ENCODE data around the gene SCFD2.
A peak's percentile ranks its signal among the peaks of the same experiment; 100 is the strongest.

SCFD2 gene

DNA sequence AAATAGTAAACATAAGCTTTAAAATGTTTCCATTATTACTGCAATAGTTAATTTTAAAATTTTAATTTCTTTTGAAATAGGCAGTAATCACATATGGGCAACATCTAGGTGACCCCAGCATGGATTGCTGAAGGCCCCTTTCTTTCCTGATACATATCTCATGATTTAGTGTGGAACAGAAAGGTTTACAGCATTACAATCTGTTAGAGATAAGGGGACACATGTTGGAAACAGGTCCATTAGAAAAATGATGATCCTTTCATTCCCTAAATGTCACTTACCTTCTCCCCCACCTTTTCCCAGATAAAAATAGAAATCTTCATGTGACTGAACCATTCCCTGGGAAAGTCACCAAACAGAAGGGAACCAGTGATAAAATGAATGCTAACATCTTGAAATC, 413.3 kb downstream of the SCFD2 start:
- no peak for DNase-seq (ENCODE audit: low spot score)

DNA sequence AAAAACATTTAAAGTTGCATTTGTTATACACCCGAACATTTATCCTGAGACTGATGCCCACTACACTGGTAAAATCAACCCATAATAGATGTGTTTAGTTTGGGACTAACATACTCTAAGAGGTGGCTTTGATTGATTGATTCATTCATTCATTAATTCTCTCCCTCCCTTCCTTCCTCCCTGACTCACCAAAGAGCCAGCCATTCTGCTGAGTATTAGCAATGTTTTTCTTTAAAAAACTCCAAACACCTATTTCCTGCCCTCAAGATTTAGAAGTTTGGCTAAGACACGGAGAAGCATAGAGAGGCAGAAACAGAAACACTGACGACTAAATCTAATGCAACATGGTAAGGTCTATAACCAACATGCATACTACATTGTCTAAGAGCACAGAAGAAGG, 414.8 kb downstream of the SCFD2 start:
- DNase-seq (ENCODE audit: low spot score), result no peak

DNA sequence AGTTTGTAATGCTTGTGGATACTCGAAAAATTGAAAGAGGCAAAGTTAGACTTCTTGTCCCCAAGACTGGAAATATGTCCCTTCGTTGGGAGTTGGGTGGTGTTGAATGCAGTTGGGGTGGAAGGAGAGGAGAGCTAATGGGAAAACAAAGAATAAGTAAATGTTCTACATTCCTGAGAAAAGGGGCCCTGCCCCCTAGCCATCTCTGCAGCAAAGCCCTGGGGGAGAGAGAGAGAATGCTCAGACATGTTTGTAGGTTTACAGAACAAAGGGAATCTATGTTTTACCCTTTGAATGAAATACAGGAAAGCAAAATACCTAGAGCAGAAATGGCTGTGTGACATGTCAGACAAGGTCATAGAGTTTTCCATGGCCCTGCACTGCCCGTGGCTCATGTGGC, 415.6 kb downstream of the SCFD2 start:
- DNase-seq (ENCODE audit: low spot score), result no peak

DNA sequence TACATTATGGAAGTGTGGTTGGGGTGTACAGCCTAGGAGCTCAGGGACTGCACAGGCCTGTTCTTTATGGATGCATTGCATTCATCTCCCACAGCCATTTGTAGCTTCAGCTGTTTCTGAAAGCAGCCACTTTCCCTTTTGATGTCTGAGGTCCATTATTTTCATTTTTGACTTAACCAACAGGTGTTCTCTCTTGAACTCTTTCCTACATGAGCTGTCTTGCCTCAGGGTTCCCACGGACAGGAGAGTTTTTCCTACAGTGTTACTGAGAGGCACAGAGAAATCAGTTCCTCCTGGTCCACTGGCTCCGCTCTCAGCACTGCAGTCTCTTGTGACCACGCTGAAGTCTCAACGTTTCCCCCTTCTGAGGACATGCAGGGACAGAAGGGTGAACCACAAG, 416.5 kb downstream of the SCFD2 start:
- DNase-seq (ENCODE audit: low spot score), result no peak

DNA sequence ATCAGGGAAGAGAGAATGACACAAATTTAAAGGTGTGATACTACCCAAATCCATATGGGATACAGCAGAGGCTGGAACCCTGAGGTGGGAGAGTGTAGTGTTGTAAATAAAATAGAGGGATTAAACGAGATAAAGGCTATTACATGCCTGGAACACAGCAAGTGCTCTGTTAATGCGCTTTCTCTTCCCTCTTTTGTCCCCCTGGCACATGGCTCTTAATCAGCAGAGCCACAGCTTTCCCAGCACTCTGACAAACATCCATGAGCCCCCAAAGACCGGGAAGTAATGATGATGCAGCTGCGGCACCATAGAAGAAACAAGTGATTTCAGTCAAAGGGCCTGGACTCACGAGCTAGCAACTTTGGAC, 417.8 kb downstream of the SCFD2 start:
- no peak for DNase-seq (ENCODE audit: low spot score)

DNA sequence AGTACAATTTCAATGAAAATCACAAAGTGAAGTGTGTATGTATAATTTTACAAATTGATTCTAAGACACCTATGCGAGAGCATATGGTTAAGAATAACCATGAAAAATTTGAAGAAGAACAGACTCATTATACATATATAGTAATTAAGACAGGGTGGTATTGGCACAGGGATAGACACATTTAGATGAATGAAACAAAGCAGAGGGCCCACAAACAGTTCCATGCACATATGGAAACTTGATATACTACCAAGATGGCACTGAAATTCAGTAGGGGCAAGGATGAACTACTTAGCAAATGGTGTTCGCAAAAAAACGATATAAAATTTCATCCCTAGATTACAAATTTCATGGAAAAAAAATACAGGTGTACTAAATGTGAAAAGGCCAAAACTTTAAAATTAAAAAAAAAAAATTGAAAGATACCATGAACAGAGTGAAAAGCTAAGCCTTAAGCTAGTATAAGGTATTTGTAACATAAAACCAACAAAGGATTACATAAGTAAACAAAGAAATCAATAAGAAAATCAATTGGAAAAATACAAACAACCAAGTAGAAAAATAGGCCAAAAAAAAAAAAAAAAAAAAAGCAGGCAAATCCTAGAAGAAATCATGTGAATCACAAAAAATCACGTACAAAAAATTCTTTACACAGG, 418.3 kb downstream of the SCFD2 start:
- no peak for DNase-seq (ENCODE audit: low spot score)

DNA sequence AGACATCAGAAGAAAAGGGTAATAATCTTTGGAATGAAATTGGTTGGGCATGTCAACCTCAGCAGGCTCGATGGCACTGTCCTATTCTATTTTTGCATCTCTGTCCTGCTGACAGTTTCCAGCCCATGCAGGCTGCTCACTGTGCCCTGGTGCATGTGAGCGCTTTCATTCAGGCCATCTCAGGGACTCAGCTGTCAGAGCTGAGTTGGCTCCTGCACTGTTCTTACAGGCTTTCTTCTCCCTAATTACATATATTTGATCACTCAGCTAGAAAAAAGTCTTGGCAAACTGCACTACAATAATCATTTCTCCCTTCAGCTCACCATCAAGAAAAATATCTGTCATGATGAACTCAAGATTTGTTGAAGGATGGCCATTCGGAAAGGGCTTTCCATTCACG, 419.0 kb downstream of the SCFD2 start:
- DNase-seq (ENCODE audit: low spot score), result no peak

DNA sequence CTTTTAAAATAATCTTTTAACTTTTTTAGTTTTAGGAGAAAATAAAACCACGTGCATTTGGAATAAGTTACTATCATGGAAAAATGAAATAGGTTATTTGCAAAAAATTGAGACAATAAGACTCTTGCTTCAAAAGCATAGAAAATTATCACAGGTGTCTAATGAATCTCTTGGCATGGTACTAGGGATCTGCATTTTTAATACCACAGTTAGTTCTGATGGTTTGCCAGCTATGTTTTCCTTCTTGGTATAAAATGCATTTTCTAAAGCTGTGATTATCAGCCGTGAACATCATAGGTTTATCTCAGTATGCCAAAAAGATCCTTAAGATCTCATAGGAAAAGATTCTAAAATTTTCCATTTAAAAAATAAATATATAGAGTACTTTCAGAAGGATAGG, 419.9 kb downstream of the SCFD2 start:
- DNase-seq (ENCODE audit: low spot score), result no peak

DNA sequence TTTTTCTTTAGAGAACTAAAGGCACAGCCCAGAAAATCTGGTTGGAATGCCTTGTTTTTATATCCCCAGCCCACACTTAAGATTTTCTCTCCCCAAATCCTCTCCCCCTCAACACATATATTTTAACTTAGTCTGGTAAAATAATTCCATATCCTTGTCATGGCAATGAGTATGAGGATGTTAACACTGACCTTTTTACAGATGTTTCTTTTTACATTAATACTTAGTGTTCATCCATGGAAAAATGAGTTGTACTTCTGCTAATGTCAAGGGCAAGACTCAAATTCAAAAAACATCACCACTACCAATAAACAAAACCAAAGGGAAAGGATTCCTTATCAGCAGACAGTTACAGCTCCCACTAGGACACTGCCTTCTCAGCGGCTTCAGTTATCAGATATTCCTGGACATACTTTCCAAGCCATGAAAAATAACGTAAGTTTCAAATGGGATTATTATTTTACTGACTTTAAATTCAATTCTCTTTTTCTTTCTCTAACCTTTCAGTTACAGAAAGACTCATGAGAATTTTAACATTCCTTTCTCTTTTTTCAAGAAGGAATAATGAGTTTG, 420.4 kb downstream of the SCFD2 start:
- no peak for DNase-seq (ENCODE audit: low spot score)

DNA sequence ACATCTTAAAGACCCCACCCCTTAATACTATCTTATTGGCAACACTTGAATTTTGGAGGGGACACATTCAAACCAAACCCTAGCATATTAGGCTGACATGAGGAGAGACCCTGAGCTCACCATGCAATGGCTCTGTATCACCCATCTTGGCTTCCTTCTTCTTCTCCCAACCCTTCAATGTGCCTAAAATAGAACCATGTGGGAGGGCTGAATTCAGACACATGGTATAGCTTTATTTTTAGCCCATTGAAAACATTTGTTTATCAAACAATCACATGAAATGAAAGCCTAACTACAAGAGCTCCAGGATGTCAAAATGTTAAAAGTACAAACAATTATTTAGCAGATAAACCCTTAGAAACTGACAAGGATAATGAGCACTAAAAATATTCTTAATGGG, 422.2 kb downstream of the SCFD2 start:
- no peak for DNase-seq (ENCODE audit: low spot score)

DNA sequence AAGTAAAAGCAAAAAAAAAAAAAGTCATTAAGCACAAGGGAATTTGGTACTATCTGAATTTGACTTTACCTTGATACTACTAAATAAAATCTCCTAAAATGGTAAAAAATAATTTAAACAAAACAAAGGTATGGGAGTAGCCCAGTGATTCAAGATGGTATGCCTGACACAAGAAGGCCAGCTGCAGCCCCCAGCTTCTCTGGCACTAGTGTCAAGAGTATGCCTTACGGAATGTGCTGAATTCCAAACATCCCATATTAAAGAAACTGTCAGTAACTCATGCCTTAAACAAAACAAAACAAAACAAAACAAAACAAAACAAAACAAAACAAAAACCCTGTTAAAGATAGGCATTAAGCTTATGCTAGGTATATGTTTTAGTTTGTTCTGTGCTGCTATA, 422.9 kb downstream of the SCFD2 start:
- DNase-seq (ENCODE audit: low spot score), result no peak

DNA sequence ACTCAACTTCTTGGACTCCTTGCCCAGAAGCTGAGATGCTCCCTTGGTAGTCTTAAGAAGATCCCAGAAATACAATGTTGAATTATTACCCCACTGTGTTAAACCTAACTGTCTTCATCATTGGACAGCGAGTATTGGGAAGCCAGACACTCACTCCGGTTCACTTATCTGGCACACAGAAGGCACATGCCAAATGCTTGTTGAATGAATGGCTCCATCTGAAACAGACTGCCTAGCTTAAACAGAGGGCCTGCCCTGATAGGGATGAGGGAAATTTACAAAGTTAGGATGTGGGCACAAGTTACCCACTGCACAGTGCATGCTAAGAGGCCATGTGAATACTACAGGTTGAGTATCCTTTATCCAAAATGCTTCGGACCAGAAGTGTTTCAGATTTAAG, 424.4 kb downstream of the SCFD2 start:
- DNase-seq (ENCODE audit: low spot score), result no peak

DNA sequence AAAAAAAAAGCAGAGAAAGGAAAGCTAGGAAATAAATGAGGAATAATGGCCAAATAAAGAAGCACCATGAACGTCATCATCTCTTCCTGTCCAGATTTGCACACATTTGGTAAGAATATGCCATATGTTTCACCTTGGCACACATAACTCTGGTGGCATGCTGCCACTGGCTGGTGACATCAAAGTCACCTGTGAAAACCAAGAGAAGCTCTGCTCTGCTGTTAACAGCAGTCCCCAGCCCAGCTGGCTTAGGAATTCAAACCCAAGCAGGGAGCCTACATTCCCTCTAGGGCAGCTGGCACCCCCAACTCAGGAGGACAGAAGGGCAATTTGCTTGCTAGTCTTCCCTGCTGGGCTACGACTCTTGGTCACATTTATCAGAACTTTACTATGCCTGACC, 426.1 kb downstream of the SCFD2 start:
- no peak for DNase-seq (ENCODE audit: low spot score)

DNA sequence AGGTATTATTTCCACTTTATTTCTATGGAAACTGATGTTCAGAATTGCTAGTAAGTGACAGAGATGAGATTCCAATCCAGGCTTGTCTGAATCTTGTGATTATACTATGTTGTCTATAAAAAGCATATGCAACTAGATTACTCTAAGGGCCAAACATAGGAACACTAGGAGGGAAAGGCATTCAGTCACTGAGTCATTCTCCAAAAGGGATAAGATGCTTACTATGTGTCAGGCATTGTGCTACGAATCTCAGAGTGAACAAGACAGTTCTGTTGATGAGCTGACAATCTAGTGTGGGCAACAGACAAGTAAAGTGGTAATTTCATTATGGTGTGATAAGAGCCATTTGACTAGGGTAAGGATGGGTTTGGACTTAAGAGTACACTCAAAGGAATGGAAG, 426.5 kb downstream of the SCFD2 start:
- DNase-seq (ENCODE audit: low spot score), result no peak

DNA sequence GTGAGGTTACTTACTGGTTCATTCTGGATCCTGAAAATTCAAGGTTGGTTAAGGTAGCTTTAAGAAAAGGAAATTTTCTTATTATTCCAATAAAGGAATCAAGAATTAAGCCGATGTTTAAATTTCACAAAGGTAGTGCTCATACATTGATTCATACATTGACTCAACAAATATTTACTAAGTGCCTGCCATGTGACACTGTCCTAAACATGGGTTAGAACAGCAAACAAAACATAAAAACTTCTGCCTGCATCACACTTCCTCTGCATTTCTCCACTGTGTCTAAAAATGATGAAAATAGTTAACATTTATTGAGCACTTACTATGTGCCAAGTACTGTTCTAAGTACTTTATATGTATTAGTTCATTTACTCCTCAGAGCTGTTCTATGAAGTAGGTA, 428.0 kb downstream of the SCFD2 start:
- no peak for DNase-seq (ENCODE audit: low spot score)

DNA sequence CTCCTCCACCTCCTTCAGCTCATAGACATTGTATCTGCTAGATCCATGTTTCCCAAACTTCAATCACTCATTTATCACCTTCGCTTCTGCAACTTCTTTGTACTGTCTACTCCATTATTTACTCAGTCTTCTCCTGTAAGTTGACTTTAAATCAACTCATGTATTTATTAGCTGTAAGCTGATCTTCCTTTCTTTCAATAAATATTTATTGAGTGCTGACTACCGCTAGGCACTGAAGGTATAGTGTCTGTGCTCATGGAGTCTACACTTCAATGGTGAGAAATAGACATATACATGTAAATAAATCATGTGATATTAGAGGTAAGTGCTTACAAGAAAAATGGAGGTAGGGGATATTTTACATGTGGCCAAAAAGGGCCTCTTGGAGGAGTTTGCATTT, 429.1 kb downstream of the SCFD2 start:
- DNase-seq (ENCODE audit: low spot score), result no peak

DNA sequence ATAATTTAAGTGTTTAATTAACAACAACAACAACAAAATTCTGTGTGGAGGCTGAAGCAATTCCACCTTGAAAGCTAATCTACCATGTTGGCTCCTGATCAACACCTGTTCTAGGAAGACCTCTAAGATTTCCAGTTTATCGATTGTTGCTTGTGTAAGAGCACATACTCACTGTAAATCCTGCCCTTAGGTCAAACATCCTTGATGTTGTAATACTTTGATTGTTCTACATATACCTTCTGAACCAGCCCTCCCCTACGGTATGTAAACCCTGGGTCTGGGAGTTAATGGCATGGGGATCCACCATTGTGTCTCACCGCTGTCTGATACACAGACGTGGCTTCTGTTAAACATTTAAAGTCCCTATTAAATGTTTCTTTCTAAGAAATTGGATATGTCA, 430.5 kb downstream of the SCFD2 start:
- no peak for DNase-seq (ENCODE audit: low spot score)

DNA sequence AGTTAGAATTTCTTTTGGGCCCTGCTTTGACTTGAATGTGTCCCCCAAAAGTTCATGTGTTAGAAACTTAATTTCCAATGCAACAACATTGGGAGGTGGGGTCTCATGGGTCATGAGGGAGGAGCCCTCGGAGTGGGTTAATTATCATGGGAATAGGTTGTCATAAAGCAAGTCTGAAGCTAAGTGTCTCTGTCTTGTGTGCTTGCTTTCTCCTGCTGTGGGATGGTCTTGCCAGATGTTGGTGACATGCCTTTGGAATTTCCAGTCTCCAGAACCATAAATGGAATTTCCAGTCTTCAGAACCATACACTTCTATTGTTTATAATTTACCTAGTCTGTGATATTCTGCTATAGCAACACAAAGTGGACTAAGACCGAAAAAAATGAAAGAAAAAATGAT, 432.1 kb downstream of the SCFD2 start:
- DNase-seq (ENCODE audit: low spot score), result no peak

DNA sequence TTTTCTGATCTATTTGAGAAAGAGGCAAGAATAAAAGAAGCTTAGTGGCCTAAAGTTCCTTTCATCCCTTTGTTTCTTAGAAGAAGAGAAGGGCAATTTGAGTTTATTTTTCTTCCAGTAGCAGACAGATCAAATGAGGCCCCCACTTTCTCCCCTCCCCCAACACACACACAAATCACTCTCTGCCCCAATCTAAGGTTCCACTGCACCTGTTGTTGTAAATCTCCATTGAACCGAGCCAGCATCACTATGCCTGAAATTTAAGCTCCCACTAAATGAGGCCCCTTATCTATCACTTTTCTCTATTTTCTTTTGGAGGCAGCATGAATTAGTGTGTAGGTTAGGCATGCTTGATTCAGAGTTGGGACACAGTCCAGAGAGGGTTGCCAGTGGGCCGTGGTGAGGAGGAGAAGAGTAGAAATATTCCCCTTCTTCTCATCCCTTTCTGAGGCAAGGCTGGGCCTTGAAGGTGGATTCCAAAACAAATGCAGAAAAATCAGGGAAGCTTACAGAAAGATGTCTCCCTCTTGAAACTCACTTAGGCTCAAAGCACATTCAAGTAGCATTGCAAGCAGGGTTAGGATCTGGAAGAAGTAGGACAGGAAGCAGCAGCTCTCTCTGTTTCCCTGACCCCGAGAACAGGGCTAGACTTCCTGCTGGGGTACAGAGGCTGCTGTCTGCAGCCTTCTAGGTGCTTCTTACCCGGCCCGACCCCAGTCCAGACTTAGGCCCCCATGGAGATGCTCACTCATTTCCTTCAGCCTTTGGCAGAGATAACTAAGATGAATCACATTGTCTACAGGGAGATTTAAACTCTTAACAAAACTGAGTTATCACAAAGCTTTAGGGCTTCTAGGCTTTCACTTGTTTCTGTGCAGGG, 433.0 kb downstream of the SCFD2 start:
- DNase-seq (ENCODE audit: low spot score), result peak; percentile 32

DNA sequence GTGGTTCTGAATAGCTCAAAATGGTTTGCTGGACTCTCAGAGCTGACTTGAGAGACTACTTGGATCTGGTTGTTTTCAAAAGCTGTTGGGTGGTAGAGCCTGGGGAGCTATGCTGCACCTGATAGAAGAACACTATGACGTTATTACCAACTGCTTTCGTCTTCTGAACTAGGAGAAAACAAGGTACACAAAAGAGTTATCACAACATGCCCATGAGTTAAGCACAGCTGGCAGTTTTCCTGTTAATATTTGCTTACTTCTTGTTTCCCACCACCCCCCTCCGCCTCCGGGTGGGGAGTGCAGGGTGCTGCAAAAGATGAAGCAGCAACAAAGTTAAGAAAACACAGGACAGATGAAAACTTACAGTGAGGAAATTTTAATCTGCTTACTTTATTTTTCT, 434.6 kb downstream of the SCFD2 start:
- DNase-seq (ENCODE audit: low spot score), result no peak

DNA sequence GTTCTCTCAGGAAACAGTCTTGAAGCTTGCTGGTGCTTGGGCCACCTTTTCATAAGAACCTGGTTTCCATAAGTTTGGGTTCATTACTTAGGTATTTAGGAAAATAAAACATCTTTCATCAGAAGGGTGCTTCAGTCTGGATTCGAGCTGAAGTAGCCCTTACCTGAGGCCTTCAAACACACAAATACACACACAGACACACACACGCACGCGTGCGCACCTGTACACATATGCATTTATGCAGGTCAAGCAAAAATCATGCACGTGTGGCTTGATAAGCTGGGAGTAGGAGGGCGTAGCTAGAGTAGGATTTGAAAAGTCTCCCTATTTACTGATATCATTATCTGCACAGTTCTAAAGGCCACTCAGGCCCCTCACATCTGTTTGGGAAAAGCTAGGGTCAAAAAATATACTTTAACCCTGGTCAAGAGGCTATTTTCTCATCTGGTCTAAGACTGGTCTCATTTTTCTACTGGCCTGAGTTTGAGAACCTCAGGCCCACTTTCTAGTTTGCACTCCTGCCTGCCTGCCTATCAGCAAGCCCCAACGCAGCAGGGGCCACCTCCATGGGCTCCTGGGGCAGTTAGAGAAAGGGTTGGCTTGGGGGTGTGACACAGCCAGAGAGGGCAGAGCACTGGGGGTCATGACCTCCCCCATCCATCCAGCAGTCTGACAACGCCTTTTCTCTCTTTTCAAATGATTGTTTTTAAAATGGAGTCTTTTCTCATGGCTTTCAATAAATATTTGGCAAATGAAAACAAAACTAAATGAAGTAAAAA, 439.5 kb downstream of the SCFD2 start:
- no peak for DNase-seq (ENCODE audit: low spot score)

DNA sequence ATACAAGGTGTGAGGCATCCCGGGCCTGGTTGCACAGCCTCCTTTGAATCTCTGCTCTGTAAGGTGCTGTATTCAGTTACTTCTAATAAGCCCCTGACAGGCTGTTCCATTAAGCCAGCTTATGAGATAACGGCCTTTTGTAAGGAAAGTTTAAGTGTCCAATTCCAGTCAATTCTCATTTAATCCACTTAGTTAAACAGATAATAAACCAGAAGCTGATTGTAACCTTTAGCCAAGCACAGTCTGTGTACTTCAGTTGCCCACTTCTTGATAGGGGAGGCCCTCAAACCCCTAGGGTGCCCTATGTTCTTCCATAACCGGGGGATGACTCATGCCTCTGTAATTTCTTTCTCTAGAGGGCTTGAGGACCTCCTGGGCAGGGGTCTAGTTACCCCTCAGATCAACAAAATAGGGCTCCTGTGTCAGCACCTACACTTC, 440.3 kb downstream of the SCFD2 start:
- no peak for DNase-seq (ENCODE audit: low spot score)

DNA sequence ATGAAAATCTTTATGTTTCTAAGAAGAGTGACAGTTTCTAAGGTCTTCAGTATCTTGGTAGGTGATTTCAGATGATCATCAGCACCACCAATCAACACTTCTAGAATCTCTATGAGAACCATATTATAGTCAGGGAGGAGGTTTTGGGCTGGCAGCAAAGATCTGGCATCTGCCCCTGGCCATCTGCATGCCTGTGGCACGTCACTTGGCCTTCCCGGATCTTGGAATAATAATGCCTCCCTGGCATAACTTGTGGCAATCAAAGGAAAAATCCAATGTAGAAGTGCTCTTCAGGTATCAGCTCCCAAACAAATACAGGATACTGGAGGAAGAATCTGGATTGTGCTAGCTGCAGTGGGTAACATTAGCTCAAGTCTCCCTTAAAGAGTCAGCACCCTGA, 446.4 kb downstream of the SCFD2 start:
- no peak for DNase-seq (ENCODE audit: low spot score)

Measured in AG08395 (cell line).